Raji (cell line): Measurements from ENCODE around the gene L3MBTL3.

ENCODE experiments used
- POLR2A ChIP-seq: IDR thresholded peaks from 2 replicates; pipeline ENCODE4 v1.6.1; 2011; ENCODE audit warnings: low read depth, low read length, control low read depth; ENCODE audit not compliant: insufficient read depth

Gene L3MBTL3

GRCh38 chr6:130019326-130020072, 1.1 kb downstream of the L3MBTL3 start:
- TF ChIP-seq POLR2A: no peak

GRCh38 chr6:130020073-130020906, 1.9 kb downstream of the L3MBTL3 start:
- TF ChIP-seq POLR2A: no peak

- TF ChIP-seq POLR2A: no peak
Measured at GRCh38 chr6:130020907-130021629, 2.7 kb downstream of the L3MBTL3 start.

- no peak for TF ChIP-seq POLR2A
Measured at GRCh38 chr6:130026859-130027258, 8.5 kb downstream of the L3MBTL3 start.

- TF ChIP-seq POLR2A: no peak
Measured at GRCh38 chr6:130027948-130028347, 9.6 kb downstream of the L3MBTL3 start.

- no peak for TF ChIP-seq POLR2A
Measured at GRCh38 chr6:130029163-130029562, 10.8 kb downstream of the L3MBTL3 start.

- TF ChIP-seq POLR2A: no peak
Measured at GRCh38 chr6:130032758-130033340, 14.5 kb downstream of the L3MBTL3 start.

GRCh38 chr6:130033949-130034348, 15.6 kb downstream of the L3MBTL3 start:
- no peak for TF ChIP-seq POLR2A

- TF ChIP-seq POLR2A: no peak
Measured at GRCh38 chr6:130034378-130035146, 16.2 kb downstream of the L3MBTL3 start.

GRCh38 chr6:130035211-130035610, 16.8 kb downstream of the L3MBTL3 start:
- TF ChIP-seq POLR2A: no peak

GRCh38 chr6:130037207-130037811, 18.9 kb downstream of the L3MBTL3 start:
- TF ChIP-seq POLR2A: no peak

- TF ChIP-seq POLR2A: no peak
Measured at GRCh38 chr6:130041594-130041993, 23.2 kb downstream of the L3MBTL3 start.

- no peak for TF ChIP-seq POLR2A
Measured at GRCh38 chr6:130043344-130043743, 25.0 kb downstream of the L3MBTL3 start.

- TF ChIP-seq POLR2A: no peak
Measured at GRCh38 chr6:130045622-130046021, 27.2 kb downstream of the L3MBTL3 start.
